ENCODE results near the gene CD101.

- TF ChIP-seq, protein P1, sequence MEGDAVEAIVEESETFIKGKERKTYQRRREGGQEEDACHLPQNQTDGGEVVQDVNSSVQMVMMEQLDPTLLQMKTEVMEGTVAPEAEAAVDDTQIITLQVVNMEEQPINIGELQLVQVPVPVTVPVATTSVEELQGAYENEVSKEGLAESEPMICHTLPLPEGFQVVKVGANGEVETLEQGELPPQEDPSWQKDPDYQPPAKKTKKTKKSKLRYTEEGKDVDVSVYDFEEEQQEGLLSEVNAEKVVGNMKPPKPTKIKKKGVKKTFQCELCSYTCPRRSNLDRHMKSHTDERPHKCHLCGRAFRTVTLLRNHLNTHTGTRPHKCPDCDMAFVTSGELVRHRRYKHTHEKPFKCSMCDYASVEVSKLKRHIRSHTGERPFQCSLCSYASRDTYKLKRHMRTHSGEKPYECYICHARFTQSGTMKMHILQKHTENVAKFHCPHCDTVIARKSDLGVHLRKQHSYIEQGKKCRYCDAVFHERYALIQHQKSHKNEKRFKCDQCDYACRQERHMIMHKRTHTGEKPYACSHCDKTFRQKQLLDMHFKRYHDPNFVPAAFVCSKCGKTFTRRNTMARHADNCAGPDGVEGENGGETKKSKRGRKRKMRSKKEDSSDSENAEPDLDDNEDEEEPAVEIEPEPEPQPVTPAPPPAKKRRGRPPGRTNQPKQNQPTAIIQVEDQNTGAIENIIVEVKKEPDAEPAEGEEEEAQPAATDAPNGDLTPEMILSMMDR (conservative IDR thresholded peaks at IDR 0.05 in 1 of 2, IDR thresholded peaks at IDR 0.05 in 1 of 2; ENCODE audit: extremely low read depth in 1 of 2, insufficient read depth in 1 of 2, low read depth in 1 of 2, low read length in 2 of 2), result no peak
- no peak for TF ChIP-seq EZH2 (IDR thresholded peaks at IDR 0.05; ENCODE audit: borderline replicate concordance, low read length)
Measured at GRCh38 chr1:117000142-117000541, 1.4 kb upstream of the CD101 start.
